HG03280 (cell line): ENCODE results near the gene EPHX1.
"Not testable (repeated sequence)": the region's sequence is repeated elsewhere in the genome, so short reads cannot be mapped to it uniquely, and the experiment has no call there.

Experiments
- ATAC-seq: cut with Tn5 transposase; IDR thresholded peaks from one replicate; pipeline ENCODE4 v1.9.1; 2021; ENCODE audit warnings: mild to moderate bottlenecking, moderate library complexity; ENCODE audit not compliant: unreplicated experiment

The EPHX1 gene

DNA sequence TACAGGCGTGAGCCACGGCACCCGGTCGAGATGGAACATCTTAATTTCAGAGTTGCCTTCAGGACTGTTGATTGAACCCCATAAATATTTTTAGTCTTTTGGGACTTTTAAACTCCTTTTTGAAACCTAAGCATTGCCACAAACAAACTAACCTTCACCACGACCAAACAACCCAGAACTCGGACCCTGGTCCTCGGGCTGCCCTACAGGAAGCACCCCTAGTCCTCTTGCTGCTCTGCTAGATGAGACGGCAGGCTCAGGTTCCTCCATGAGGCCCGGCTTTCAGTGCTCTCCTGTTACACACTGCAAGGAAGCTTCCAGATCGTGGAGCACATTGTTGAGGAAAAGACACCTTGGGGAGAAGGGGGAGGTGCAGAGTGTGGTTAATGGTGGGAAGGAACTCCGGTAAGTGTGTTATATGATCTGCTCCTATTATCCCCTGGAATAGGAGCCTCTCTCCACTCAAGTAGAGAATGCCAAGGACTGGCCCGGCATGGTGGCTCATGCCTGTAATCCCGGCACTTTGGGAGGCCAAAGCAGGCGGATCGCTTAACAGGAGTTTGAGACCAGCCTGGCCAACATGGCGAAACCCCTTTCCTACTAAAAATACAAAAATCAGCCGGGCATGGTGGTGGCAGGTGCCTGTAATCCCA is 5.7 kb downstream of the EPHX1 start:
- no peak for ATAC-seq

DNA sequence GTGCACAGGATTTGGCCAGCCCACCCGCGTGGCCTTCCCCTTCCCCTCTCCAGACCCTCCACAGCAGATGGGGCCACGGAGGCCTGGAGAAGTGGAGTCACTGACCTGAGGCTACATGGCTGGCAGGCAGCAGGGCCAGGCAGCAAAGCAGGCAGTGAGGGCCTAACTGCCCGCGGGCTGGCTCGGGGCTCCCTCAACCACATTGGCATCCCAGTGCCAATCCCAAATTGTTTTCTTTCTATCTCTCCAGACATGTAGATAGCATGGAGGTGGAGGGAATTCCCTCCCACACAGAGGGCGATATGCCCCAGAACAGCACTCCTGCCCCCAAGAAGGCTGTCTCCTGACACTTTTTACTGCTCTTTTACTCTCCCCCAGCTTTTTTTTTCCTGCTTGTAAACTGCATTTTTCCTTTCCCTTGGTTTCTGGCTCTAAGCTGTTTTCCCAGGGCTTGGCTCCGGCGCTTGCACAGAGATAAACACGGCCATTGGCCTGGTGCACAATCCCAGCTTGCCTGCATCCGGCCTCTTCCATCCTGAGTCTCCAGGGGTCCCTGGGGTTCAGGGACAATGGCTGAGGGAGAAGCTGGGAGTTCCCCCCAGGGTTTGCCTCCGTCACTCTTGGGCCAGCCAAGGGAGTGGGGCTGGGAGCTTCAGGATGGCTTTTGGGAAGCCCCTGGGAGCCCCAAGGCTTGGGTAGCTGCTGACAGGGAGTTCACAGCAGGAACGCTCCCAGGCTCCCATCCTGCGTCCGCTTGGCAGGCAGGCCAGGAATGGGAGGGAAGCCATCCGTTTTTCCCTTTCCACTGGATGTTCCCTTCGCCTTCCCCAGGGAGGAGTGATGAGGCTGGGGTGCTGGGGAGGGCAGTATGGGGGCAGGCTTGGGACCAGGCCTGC is 7.0 kb downstream of the EPHX1 start:
- ATAC-seq, result no peak

DNA sequence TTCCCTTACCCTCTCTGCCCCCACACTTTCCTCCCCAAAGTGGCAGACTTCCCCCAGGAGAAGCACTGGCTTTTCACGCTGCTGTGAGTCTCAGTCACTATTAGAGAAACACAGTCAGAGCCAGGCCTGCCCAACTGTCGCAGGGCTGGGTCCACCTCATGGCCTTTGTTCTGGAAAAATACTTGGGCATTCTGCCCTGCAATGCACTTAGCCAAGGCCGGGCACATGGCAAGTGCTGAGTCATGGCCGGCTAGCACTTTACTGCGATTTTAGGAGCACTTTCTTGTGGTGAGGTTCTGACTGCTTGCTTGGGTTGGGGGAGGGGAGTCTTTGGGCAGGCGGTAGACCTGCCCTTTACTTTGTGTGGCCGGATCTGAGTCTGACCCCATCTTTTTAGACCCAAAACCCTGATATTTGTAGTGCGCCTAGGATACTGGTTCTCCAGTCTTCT is 7.7 kb downstream of the EPHX1 start:
- no peak for ATAC-seq

DNA sequence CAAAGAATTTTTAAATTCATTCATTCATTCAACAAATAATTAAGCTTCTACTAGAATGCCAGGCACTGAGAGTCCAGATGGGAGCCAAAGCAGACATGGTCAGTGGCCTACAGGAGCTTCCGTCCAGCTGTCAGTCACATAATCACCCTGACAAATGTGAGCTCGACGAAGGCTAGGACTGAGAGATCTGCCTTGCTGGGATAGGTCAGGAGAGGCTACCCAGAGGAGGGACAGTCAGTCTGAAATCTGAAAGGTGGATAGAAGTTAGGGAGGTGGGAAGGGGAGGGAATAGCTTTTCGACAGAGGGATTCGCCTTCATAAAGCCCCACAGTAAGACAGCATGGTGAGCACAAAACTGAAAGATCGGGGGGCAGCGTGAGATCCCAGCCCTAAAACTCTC is 8.3 kb downstream of the EPHX1 start:
- no peak for ATAC-seq

DNA sequence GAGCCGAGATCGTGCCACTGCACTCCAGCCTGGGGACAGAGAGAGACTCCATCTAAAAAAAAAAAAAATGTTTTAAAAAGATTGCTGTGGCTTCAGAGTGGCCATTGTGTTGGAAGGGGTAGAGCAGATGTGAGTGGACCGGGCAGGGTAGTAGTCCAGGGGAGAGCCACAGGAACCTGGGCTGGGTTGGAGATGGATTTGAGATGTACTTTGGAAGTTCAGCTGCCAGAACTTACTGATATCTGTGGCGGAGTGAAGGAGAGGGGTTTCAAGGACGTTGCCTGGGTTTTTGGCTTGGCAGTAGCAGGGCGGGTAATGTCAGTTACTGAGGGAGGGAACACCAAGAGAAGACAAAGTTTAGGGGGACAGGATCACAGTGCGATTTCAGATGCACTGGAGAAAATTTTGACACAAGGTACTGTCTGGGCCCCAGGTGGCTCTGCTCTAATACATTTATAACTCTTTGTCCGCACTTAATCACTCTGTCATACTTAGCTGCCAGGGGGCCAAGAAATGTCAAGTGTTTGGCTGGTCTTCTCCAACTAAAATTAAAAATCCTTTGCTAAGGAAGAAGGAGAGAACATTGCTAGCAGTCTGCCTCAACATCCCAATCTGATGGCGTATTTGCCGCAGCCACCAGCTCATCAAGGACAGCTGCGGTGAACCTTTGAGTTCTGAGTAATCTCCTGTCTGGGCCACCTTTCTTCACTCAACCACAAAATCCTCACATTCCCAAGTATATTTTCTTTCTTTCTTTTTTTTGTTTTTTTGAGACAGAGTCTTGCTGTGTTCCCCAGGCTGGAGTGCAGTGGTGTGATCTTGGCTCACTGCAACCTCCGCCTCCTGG is 9.6 kb downstream of the EPHX1 start:
- ATAC-seq, result no peak

DNA sequence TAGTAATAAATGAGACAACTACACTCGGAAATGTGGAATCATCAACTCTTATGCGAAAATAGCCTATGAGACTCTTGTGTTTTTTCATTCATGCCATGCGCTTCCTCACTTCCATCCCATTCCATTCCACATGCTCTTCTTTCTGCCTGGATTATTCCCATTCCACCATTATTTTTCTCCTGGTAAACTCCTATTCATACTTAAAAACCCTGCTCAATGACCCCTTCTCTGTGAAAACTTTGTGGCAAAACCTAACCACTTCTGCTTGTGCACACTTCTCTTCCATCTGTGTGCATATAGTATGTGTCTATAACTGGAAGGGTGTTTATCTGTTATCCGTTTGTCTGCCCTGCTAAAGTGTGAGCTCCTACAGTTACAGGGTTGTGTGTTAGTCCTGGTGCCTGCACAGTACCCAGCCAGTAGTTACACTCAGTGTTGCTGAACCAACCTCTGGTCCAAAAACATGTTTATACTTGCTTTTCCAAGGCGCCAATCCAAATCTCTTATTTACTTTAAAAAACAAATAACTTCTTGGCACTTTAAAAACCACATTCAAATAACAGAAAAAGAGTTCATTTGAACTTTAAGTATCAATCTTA is 10.7 kb downstream of the EPHX1 start:
- no peak for ATAC-seq

DNA sequence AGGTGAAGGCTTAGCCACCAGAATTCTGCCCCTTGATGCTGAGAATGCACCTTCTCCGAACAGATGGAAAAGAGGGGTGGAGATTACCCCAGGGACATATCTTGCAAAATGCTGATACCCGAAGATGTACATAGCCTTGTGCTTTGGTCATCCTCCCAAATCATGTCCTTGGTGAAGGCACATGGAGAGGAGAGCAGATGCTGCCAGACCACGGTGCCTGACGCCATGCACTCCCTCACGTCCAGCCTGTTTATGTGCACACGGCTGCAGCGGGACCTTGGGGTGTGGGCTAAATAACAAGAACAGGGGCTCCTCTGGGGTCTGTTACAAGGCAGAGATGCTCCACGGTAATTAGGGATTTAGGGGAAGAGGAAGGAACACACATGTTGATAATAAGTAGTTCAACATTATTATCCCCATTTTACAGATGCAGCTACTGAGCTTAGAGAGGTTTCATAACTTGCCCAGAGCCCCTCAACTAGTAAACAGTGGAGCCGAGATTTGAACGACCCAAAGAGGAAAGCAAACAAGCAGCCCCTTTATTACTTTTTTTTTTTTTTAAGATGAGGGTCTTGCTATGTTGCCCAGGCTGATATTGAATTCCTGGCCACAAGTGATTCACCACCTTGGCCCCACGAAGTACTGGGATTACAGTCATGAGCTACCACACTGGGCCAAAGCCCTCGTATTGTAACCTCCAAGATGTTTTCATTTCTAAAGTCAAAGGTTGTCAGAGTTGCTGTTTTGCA is 12.9 kb downstream of the EPHX1 start:
- no peak for ATAC-seq

DNA sequence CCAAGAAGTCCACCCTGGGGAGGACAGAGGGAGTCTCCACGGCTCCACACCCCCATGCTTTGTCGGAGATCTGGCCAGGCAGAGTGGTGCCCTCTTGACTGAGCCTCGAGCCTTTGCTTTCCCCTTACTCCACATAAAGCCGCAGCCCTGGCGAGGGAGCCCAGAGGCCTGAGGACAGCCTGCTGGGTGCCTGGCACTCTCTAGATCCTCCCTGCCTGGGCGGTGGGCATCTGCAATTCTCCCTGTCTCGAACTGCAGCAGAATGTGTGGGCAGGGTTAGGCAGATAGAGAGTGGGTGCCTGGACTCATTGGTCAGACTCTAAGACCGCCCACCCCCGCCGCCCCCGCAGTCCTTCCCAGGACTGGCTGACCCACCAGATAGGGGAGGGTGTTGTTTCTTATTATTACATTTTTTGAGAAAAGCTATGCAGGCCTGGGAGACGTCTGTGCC is 13.9 kb downstream of the EPHX1 start:
- ATAC-seq, result no peak

DNA sequence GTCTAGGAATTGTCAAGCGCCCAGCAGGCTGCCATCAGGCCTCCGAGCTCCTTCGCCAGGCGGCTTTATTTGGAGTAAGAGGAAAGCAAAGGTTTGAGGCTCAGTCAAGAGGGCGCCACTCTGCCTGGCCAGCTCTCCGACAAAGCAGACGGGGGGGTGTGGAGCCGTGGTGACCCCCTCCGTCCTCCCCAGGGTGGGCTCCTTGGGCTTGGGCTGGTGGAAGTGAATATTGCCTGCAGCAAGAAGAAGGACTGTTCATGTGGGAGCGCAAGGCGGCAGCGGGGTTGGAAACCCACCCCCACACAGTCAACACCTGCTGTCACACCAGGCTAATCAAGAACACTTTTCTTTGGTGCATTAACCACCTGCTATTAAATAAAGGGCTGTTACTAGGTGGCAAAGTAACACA is 14.6 kb downstream of the EPHX1 start:
- no peak for ATAC-seq

DNA sequence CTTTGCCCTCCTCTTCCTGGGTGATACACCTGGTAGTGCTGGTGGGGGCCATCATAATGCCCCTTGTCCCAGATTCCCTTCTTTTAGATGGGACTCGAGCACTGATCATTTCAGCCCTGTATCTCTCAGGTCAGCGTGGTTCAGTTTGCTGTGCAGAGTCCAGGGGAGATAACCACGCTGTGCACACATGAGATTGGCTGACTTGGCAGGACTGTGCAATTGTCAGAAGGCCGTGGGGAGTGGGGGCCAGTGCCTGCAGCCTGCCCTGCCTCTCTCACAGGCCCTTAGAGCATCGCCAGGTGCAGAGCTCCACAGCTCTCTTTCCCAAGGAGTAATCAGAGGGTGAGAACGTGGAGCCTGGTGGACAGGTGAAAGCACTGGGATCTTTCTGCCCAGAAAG is 15.2 kb downstream of the EPHX1 start:
- no peak for ATAC-seq

DNA sequence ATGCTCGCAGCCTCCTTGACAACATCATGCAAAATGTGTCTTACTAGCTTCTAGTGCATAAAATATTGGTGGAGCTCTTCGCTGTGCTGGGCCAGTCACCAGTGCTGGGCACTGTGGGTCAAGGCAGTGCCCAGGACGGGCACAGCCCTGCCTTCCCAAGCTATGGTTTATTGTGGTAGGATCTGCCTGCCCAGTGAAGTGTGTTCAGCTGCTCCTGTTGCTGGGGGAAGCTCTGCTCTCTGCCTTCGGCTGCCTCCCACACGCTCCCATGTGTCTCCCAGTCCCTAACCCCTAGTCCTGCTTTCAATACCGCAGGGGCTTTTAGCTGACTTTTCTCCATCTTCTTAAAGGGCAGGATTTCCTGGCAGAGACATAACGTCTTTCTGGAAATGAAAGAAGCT is 15.7 kb downstream of the EPHX1 start:
- ATAC-seq, result no peak

DNA sequence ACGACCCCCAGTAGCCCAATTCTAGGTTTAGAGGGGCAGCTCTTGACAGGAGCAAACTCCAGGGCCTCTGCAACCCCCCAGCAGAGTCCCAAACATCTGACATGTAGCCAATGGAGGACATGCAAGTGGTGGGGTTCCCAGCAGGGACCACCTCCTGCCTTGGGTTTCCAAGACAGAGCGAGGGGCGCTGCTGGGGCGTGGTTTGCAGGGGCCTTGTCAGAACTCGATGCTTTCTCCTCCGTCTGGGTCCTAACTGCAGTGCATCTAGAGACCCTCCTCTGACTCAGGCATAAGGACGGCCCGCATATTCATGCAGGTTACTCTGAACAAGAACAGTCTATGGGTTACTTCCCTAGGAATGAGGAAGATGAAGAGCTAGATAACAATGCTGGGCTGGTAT is 17.2 kb downstream of the EPHX1 start:
- ATAC-seq, result no peak

DNA sequence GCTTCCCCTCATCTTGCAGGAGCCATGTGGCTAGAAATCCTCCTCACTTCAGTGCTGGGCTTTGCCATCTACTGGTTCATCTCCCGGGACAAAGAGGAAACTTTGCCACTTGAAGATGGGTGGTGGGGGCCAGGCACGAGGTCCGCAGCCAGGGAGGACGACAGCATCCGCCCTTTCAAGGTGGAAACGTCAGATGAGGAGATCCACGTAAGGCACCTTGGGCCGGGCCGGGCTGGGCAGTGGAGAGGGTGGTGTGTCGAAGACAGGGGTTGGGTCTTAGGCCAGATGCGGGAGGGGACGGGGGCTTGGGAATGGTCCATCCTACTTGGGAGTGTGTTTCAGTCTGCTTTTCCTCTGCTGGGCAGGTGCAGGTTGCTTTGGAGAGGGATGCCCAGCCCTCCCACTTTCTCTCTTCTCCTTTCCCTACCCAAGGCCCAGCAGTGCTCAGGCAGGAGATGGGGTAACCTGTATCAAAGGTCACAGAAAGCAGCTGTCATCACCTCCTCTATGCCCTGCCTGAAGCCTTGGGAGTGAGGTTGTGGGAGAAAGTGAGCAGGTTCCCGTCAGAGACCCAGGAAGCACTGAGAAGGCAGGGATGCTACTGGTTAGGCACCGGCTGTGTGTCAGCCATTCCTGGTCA is 18.9 kb downstream of the EPHX1 start:
- no peak for ATAC-seq

DNA sequence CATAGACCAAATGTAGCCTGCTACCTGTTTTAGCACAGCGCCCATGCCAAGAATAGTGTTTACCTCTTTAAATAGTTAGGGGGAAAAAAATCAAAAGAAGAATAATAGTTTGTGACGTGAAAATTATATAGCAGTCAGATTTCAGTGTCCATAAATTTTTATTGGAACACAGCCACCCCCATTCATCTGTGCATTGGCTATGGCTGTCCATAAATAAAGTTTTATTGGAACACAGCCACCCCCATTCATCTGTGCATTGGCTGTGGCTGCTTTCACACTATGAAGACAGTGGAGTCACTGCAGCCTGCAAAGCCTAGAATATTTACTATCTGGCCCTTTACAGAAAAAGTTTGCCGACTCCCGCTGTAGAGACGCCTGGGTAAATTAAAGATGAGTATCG is 20.9 kb downstream of the EPHX1 start:
- ATAC-seq, result no peak

DNA sequence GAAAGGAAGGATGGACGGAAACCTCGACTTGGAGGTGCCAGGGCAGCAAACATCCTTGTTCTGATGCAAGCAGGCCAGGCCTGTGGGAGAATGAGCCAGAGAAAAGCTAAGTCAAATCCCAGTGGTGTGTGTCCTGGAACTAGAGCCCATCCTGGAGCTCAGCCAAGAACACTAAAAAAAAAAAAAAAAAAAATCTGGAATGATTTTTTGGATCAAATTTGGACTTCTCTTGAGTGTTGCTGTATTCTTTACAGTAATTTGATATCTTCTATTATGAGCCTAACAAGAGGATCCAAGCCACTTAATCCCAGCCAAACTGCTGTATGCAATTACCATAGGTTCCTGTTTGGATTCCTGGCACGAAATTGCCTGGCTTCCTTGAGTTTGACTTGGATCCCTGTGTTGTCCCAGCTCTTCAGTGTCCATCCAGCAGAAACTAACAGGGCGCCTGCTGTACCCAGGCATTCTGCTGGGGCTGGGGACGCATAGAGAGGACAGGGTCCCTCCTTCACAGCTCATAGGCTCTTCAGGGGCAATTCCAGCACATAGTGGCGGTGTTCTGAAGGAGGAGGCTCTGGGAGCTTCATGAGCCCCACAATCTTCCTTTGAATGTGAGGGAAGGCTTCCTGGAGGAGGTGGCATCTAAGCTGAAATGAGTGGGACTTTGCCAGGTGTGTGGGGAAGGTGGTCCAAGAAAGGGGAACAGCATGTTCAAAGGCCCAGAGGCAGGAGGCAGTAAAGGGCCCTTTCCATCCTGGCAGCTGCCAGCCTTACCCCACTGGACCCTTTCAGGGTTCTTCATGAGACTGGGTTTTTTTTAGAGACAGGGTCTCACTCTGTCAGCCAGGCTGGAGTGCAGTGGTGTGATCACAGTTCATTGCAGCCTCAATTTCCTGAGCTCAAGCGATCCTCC is 24.7 kb downstream of the EPHX1 start:
- no peak for ATAC-seq

DNA sequence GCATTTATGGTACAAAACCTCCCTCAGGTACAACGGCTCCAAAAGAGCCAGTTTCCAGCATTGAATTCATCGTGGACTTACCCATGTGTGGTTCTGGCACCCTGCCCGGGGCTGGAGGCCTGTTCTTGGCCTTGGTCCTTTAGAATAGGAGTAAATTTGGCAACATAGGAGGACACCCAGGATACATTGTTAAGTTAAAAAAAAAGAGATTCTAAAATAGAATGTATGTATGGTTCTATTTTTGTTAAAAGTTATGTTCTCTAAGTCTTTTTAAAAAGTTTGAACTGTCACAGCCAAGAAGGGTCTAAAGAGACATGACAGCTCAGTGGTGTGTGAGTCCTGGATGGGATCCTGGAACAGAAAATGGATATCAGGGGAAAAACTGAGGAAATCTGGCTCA is 25.9 kb downstream of the EPHX1 start:
- no peak for ATAC-seq

DNA sequence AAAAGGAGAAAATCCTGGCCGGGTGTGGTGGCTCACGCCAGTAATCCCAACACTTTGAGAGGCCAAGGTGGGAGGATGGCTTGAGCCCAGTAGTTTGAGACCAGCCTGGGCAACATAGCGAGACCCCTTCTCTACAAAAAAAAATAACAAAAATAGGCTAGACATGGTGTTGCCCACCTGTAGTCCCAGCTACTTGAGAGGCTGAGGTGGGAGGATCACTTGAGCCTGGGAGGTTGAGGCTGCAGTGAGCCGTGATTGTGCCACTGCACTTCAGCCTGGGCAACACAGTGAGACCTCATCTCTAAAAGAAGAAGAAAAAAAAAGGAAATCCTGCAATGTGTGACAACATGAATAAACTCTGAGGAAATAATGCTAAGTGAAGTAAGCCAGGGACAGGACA is 26.4 kb downstream of the EPHX1 start:
- ATAC-seq, result not testable (repeated sequence)

DNA sequence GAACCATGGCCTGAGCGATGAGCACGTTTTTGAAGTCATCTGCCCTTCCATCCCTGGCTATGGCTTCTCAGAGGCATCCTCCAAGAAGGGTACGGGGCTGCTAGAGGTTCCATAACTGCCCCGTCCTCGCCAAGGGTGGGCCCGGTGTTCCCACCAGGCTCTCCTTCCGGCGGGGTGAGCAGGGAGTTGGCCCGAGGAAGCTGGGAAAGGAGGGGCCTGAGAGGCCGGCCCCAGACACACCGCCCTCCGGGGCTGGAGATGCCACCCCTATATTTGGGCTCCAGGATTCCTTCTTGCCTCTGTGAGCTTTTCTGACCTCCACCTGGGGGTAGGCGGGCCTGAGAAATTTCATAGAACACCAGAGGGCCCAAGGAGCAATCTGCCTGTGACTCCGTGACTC is 28.9 kb downstream of the EPHX1 start:
- ATAC-seq, result no peak

DNA sequence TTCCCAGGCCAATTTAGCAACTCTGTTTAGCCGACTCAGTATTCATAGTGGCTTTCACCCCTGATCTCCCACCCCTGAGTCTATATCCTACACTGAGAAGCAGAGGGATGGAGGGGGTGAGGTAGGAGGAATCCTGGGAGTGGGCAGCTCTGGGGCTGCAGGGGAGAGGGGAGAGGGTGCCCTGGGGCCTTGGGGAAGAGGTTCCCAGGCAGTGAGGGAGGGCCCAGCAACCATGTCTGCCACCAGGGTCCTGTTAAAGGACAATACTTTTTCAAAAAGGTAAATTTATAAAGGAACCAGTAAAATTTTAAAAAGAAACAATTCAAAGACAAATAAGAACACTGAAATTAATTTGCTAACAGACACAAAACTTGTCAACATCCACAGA is 30.3 kb downstream of the EPHX1 start:
- no peak for ATAC-seq
